HG02973 (cell line): ENCODE measurements around the gene DSPP.
A peak's percentile ranks its signal among the peaks of the same experiment; 100 is the strongest.
"Not testable (repeated sequence)": the region's sequence is repeated elsewhere in the genome, so short reads cannot be mapped to it uniquely, and the experiment has no call there.

Experiments
- ATAC-seq: cut with Tn5 transposase; IDR thresholded peaks from one replicate; pipeline ENCODE4 v1.9.1; 2021; ENCODE audit warnings: moderate library complexity; ENCODE audit not compliant: unreplicated experiment

Gene DSPP

DNA sequence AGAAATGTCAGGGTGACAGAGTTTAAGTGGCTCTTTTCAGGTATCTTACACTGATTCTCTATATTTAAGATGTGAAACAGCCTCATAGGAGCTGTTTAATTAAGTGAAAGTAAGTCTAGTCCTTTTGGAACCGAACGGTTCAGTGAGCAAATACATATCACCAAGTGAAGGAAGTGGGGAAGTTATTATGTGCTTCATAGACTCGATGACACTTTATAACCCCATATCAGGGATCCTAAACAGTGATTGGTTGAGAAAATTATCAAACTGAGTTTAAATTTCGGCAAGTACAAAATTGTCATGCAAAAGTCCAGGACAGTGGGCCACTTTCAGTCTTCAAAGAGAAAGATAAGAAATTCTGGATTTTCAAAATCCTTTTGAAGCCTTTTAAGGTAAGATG lies at the start of gene DSPP:
DSPP (plus strand) TSS at position 301 of the 400 bp plus-strand sequence. CDS start 2,380 bp downstream, outside the sequence.
- no peak for ATAC-seq

DNA sequence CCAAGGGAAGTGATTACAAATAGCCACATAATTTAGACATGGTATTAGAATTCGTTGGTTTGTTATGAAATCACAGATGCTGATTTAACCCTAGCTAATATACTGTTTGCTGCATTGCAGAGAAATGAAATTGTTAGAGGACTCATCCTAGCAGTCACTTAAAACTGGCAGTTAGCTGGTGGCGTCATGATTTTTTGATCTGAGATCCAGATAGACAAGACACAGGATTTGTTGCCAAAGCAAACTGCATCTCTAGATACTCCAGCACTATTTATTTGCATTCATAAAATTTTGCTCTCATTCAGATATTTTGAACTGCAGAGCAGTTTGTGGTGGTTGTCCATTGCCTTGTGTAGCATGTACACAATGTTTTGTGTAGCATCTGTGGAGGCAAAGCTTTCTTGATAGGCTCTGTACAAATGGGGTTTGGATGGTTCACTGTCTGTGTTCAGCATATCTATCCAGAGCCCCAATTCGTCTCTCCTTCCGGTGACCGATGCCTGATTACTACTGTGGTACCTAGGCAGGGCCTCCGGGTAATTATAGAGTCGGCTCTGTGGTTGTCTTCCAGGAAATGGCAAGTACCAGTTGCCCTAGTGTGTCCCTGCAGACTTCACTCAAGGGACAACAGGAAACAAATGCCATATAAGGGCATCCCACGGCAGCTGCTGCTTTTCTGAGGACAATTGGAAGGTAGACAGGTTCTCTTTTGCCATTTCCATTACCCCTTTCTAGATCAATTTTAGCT lies 49.1 kb upstream of the DSPP start:
- ATAC-seq, result peak; percentile 98

DNA sequence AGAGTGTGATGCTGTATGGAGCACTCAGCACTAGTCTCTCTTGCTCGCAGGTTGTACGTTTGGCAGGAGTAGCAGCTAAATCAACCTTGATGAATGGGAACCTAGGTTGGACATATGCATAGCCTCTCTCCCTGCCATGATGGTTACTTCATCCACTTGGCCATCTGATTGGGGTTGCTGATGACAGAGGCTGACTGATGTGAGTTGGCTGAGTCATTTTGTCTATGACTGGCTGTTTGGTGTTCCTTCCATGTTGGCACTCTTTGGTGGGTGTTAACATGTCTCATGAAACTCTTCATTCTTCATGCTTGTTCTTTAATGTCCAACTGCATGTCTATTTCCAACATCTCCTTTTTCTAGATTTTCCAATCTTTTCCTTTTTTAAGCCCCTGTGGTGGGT lies 47.5 kb upstream of the DSPP start:
- no peak for ATAC-seq

DNA sequence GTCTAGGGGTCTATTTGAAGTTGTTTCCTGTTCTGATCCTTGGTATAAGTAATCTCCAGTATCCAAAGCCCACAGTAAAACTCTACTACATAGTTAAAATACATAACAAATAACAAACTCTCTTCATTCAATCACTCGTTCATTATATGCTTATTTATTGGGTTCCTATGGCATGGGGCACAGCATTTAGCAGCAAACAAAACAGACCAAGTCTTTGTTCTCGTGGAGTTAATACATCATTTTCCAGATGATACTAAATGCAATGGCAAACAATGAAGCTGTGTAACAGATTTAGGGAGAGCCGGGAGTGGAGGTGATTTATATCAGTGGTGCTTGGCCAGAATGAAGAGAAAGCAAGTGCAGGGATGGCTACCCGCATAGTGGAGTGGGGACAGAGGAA lies 42.6 kb upstream of the DSPP start:
- no peak for ATAC-seq

DNA sequence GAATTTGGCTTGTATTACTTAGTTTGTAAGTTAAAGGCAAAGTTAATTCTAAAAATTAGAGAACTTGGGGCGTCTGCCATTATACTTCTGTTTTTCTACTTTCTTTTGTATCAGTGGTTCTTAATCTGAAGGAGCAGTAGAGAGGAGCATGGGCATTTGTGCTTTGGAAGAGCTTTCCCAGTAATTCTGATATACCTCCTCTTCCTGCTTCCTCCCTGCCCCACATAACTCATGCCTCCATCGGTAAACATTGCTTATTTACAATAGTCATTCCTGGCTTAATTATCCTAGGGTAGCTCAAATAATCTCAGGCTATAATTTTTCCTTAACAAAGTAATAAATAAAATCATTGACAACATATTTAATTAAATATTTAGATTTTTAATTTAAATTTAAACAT lies 42.1 kb upstream of the DSPP start:
- ATAC-seq, result no peak

DNA sequence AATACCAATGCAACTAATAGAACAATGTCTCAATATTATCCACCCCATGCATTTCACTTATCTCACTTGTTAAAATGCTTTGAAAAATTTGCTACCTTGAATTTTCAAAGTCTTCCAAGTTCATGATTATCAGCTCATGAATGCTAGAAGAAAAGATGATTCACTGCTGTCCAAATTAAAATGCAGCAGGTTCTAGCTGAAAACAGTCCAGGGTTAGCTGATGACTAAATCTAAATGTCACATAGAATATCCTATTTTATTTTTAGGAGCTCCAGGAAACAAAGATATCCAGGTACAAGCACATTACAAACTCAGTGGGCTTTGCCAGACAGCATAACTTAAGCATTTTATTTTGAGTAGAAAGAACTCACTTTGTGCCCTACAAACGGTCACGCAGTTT lies 41.1 kb upstream of the DSPP start:
- no peak for ATAC-seq

DNA sequence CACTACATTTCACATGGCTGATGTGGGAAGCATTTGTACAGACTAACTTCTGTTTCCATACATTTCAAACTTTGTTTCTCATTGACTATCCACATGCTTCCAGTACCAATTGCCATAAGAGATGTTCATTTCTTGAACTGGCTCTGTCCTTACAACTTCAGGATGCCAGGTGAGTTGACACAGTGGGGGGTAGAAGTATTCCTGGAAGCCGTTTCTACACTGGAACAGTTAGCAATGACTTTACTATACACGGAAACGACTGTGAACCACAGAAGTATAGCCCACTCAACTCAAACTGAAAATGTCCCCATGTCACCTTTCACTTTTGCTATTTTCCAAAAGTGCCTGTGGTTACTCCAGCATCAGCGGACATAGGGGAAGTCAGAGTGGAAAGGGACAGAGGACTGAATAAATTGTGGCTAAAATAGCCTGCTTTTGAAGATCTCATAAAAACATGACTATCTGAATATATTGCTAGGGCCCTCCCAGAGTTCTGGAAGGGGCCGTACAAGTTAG lies 38.0 kb upstream of the DSPP start:
- no peak for ATAC-seq

DNA sequence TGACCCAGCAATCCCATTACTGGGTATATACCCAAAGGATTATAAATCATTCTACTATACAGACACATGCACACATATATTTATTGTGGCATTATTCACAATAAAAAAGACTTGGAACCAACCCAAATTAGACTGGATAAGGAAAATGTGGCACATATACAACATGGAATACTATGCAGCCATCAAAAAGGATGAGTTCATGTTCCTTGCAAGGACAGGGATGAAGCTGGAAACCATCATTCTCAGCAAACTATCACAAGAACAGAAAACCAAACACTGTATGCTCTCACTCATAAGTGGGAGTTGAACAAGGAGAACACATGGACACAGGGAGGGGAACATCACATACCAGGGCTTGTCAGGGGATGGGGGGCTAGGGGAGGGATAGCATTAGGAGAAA lies 34.0 kb upstream of the DSPP start:
- not testable (repeated sequence) for ATAC-seq

DNA sequence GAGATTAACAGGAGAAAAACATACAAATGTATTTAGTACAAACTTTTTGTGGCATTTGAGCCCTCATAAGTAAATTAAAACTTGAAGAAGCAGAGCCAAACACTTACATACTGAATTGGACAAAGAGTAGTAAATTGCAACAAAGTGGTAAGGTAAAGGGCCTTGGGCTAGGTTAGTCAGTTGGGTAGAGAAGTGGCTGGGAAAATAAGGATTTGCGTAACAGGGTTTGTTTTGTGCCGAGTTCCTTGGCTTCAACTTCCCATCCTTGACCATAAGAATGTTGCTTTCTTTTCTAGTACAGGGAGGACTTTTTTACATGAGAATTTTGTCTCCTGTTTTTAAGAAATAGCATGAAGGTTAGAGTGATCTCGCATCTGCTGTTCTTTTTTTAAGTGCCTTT lies 33.3 kb upstream of the DSPP start:
- no peak for ATAC-seq

DNA sequence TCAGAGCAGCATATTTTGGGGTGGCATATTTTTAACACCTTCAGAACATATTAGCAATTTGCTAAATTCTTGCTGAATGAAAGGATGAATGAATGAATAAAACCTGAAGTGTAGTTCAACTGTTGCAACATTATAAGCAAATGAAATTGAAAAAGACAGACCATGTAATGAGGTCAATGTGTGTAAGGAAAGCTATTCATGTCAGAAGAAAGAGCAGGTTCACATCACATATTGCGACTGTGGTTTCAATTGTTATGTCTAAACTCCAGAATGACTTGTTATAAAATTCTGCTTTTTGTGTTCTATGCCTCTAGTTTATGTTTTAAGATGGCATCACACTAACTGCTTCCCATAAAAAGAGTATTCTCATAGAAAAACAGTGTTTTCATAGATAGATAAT lies 32.9 kb upstream of the DSPP start:
- ATAC-seq, result no peak

DNA sequence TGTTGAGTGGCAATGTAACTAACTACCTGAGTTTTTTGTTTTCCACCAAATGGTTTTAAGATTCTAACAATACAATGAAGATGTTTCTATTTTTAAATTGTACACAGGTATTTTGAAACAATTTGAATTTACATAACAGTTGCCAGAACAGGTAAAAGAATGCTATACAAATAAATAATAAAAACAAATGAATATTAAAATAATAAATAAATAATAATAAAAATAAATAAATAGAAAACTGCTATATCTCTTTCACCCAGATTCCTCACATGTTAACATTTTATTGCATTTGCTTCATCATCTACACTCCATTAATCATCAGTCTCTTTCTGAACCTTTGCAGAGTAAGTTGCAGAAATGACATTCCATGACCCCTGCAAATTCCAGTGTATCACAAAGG lies 32.3 kb upstream of the DSPP start:
- no peak for ATAC-seq

DNA sequence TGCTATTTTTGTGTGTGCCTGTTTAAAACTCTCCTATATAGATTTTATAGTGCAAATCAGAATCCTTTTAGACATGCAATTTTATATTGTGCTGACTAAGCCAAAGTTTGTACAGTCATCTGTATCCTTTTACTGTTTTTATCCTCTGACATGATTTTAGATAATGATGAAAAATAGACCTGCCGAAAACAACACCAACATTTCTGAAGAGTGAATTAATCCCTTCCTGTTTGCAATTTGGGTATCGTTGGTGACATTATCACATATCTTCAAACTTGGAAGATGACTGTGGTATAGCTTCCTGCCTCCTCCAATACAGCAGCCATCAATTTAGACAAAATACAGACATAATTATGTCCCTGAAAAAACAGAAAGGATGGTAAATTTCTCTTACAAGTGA lies 28.9 kb upstream of the DSPP start:
- ATAC-seq, result no peak

DNA sequence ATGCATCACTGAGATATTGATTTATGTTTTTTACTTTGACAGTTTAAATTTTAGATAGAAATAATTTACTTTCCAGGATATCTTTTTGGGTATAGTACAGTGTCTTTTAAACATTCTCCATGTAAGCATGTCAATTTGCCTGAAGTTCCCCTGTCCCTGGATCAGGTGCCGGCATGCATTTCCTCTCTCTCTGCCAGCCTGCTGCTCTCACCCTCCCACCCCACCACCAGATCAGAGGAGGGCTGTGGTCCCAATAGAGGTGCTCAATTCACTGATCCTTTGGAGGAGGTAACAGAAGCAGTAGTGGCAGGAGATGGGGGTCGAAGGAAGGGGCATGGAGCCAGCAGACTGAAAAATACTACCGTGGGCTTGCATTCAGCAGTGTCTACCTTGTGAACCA lies 28.3 kb upstream of the DSPP start:
- ATAC-seq, result no peak

DNA sequence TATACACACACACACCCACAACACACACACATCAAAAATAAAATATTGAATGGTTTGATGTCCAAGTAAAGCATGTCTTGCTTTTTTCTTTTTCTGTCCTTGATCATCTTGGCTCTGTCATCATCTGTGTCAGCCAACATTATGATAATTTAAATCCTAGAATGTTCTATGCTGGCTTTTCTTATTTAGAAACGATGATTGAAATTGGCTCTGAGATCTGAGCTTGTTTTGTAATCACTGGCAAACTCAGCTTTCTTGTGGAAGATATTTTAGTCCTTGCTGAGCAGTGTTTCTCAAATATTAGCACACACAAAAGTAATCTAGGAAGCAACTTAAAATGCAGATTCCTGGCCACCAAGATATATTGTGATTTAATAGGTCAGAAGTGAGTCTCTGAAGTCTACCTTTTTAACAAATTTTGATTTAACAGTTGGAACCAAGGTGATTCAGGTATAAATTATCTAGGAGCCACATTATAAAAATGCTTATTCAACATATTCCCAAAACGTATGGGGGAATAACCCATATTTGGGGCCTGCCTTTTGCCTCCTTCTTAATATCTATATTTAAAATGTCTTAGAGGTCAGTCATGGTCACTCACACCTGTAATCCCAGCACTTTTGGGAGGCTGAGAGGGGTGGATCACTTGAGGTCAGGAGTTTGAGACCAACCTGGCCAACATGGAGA lies 24.0 kb upstream of the DSPP start:
- ATAC-seq, result no peak

DNA sequence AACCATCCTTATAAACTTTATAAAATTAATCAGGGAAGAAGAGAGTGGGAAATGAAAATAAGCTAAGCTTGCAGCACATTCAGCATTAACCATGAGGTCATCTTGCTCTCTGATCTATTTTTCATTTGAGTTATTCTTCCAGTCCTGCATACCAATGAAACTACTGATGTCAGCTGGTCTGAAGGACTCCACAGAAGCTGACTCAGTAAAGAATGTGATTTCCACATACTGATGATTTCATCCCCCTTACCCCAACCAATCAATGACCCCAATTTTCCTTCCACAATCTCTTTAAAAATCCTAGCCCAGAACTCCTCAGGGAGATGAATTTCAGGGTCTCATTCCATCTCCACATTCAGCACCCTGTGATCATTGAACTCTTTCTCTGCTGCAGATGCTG lies 18.8 kb upstream of the DSPP start:
- no peak for ATAC-seq

DNA sequence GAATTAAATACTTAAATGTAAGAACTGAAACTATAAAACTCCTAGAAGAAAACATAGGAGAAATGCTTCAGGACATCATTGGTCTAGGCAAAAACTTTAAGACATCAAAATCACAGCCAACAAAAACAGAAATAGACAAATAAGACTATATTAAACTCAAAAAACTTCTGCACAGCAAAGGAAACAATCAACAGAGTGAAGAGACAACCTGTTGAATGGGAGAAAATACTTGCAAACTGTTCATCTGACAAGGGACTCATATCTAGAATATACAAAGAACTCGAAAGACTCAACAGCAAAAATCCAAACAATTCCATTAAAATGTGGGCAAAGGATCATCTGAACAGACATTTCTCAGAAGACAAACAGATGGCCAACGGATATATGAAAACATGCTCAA lies 16.2 kb upstream of the DSPP start:
- no peak for ATAC-seq

DNA sequence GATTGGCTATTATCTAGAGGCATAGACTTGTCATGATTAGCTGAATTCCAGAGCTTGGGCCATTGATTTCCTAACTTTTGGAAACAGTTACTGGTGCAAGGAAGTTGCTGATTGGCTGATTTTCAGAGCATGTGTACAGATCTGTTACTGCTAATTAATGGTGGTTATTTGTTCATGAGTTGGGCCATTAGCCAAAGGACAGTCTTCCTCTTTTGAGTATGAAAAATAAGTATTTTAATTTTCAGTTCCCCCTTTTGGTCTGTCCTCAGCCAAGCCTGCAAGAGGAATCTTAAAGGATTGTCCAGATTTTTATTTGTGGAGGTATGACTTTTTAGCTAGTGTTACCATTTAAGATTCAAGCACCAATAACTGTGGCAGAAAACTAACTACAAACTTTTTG lies 7.0 kb upstream of the DSPP start:
- no peak for ATAC-seq

DNA sequence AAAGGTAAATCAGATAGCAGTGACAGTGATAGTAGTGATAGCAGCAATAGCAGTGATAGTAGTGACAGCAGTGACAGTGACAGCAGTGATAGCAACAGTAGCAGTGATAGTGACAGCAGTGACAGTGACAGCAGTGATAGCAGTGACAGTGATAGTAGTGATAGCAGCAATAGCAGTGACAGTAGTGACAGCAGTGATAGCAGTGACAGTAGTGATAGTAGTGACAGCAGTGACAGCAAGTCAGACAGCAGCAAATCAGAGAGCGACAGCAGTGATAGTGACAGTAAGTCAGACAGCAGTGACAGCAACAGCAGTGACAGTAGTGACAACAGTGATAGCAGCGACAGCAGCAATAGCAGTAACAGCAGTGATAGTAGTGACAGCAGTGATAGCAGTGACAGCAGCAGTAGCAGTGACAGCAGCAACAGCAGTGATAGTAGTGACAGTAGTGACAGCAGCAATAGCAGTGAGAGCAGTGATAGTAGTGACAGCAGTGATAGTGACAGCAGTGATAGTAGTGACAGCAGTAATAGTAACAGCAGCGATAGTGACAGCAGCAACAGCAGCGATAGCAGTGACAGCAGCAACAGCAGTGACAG lies 6.1 kb downstream of the DSPP start:
- no peak for ATAC-seq

DNA sequence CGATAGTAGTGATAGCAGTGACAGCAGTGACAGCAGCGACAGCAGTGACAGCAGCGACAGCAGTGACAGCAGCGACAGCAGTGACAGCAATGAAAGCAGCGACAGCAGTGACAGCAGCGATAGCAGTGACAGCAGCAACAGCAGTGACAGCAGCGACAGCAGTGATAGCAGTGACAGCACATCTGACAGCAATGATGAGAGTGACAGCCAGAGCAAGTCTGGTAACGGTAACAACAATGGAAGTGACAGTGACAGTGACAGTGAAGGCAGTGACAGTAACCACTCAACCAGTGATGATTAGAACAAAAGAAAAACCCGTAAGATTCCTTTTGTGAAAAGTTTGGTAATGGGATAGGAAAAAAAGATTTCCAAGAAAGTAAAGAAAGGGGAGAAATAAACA lies 7.9 kb downstream of the DSPP start:
- no peak for ATAC-seq

DNA sequence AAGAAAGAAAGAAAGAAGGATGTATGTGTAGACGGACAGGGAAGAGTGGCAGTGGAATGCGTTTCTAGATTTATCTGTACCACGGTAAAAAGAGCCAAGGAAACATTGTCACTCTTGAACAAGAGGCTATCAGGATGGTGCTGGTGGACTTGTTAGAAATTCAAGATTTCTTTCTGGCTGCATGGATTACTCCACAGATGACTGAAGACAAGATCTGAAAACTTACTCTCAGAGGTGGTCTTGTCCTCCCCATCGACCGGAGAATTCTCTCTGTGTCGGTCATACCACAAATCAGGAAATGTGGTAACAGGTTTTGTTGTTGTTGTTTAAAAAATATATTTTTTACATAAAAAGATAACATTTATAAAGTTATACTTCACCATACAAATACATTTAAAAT lies 11.8 kb downstream of the DSPP start:
- no peak for ATAC-seq

DNA sequence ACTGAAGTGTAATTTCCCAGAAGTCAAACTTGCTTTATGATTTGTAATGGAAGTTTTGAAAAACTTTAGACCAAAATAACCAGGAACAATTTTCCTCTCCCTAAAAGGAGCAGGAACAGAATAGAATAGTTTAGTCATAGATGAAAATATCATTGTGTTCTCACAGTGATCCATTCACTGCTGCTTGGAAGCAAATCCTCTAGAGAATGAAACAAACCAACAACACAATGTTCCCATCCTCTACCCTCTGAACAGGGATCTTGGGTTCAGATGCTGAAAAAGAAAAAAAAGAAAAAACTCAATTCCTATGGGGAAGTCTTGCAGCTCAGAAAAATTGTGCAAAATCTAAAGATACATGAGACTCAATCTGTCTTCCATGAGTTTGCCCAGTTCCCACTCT lies 12.2 kb downstream of the DSPP start:
- ATAC-seq, result no peak

DNA sequence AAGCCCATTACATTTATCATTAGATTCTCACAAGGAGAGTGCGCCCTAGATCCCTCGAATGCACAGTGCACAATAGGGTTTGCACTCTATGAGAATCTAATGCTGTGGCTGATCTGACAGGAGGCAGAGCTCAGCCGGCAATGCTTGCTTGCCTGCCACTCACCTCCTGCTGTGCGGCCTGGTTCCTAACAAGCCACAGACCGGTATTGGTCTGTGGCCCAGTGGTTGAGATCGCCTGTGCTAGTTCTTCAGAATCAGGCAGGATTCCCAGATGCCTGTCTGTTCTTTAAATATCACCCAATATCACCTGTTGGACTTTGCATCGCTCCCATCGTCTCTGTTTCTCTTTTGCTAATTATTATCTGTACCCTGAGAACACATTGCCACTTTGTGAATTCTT lies 14.0 kb downstream of the DSPP start:
- ATAC-seq, result no peak
